ENCODE data around the gene HSPB1.

DNA sequence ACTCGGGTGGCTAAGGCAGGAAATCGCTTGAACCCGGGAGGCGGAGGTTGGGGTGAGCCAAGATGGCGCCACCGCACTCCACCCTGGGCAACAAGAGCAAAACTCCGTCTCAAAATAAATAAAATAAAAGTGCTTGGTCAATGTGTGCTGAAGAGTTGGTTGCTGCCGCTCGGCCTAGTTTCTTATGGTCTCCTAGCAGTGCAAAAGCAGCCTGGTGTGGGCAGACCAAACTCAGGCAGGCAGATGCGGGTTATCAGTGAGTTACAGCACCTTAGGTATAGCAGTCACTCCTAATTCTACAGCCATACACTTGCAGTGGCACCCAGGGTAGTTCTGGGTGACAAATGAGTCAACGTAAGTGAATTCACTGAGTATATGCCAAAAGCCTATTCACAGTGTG is 22.6 kb downstream of the HSPB1 start:
- TF ChIP-seq, protein P1, sequence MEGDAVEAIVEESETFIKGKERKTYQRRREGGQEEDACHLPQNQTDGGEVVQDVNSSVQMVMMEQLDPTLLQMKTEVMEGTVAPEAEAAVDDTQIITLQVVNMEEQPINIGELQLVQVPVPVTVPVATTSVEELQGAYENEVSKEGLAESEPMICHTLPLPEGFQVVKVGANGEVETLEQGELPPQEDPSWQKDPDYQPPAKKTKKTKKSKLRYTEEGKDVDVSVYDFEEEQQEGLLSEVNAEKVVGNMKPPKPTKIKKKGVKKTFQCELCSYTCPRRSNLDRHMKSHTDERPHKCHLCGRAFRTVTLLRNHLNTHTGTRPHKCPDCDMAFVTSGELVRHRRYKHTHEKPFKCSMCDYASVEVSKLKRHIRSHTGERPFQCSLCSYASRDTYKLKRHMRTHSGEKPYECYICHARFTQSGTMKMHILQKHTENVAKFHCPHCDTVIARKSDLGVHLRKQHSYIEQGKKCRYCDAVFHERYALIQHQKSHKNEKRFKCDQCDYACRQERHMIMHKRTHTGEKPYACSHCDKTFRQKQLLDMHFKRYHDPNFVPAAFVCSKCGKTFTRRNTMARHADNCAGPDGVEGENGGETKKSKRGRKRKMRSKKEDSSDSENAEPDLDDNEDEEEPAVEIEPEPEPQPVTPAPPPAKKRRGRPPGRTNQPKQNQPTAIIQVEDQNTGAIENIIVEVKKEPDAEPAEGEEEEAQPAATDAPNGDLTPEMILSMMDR (IDR thresholded peaks at IDR 0.05) = no peak
- TF ChIP-seq POLR2A (IDR thresholded peaks at IDR 0.05) = no peak

All from thyroid gland (tissue), 4 donors.